Islet of Langerhans (tissue), 1 donor: ENCODE measurements around the gene KMT2C.

Experiments used
- FAIRE-seq: peaks from one replicate; lab custom pipeline; 2011; peaks lifted over from hg19 to GRCh38; lab: Jason Lieb, UNC

The KMT2C gene

GRCh38 chr7:152137476-152138025 lies 298.3 kb downstream of the KMT2C start:
- no peak for FAIRE-seq

DNA sequence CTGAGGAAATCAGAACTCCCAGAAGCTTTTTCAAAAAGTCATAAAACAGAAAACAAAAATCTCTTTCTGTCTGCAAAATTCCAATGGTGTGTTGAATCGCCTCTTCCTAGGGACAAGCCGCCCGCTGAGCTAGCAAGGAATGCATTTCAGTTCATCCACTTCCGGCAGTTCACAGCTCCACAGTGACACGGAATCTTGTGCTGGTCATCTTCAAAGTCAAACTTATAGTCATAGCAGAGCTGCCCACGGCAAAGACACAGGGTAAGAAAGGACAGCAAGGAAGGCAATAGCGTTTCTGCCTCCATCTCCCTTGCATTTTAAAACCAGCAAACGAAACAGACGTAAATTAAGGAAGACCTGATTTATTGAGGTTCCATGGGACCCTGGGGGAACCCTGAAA lies 299.1 kb downstream of the KMT2C start:
- no peak for FAIRE-seq

- no peak for FAIRE-seq
Observed at GRCh38 chr7:152133804-152134203, 302.0 kb downstream of the KMT2C start.

- no peak for FAIRE-seq
Observed at GRCh38 chr7:152132812-152133211, 303.0 kb downstream of the KMT2C start.

DNA sequence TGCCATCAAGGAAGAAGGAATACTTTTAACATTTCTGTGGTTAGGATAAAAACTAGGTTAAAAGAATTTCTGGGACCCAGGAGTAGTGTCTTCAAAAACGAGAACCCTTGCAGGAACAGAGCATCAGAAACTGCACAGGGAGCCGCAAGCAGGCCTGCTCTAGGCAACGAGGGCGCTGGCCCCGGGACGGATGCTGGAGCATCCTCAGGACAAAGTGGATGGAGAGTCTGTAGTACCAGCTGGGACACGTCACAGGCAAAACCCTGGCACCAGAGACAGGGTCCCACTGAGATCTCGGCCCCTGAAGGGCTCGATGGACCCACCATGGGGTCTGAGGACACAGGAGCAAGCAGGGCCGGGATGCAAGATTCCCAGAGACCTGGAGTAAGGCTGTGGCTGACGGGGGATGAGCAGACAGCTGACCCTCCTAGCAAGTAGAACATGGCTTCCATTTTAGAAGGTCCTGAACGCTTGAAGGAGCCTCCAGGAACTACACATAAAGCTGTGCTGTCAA lies 303.8 kb downstream of the KMT2C start:
- FAIRE-seq = no peak

- no peak for FAIRE-seq
Observed at GRCh38 chr7:152130658-152131590, 304.9 kb downstream of the KMT2C start.

GRCh38 chr7:152129682-152130081 lies 306.1 kb downstream of the KMT2C start:
- FAIRE-seq = no peak

DNA sequence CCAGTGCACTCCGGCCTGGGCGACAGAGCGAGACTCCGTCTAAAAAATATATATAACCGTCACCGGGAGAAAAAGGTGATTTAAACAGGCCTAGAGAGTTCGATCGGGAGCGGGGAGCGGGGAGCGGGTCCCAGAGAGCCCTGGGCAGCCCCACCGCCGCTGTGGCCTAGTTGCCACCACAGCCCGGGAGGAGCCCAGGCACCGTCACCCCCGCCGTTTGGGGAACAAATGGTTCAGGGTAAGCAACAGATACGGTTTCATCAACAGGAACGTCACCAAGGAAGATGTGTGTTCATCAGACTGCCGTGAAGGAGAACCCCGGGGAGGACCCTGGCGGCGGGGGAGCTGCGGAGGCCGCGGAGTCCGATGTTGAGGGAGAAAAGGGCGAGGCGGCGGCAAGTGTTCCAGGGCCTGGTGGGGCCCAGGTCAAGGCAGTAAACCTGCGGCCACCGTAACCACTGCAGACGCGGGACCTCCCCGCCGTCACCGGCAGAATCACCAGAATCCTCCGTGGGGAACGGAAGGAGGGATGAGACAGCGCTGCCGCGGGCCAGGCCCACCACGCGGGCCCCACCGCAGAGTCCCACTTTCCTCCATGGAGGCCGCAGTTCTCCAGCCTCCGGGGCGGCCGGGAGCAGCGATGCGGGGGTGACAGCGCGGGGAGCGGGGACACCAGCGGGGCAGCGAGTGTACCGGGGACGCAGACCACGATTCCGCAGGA lies 306.9 kb downstream of the KMT2C start:
- no peak for FAIRE-seq

GRCh38 chr7:152128252-152128651 lies 307.6 kb downstream of the KMT2C start:
- FAIRE-seq = no peak

DNA sequence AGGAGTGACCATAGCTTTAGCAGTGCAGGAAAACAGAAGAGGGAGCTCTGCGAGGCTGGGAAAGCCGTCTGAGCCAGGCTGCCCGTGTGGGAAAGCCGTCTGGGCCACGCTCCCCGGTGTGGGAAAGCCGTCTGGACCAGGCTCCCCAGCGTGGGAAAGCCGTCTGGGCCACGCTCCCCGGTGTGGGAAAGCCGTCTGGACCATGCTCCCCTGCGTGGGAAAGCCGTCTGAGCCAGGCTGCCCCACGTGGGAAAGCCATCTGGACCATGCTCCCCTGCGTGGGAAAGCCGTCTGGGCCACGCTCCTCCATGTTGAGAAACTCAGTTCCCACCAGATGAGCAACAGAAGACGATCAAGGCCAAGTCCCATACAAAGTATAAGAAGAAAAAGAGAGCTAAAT lies 308.6 kb downstream of the KMT2C start:
- FAIRE-seq = no peak

DNA sequence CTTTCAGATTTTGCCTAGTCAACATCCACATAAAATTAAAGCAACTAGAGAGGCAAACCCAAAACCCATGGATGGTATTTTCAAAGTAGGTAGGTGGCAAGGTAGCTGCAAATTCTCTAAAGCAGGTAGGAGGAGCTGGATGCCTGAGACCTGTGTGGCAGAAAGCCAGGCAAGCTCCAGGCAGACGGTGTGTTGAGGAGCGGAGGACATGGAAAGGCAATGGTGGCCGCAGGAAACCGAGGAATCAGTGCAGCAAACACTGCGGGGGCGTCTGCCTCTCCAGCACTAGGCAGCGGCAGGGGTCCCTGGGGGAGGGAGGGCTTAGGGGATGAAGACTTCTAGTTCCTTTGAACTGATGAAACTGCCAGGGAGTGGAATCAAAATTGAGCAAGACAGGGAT lies 309.1 kb downstream of the KMT2C start:
- no peak for FAIRE-seq

GRCh38 chr7:152122540-152122939 lies 313.3 kb downstream of the KMT2C start:
- no peak for FAIRE-seq

DNA sequence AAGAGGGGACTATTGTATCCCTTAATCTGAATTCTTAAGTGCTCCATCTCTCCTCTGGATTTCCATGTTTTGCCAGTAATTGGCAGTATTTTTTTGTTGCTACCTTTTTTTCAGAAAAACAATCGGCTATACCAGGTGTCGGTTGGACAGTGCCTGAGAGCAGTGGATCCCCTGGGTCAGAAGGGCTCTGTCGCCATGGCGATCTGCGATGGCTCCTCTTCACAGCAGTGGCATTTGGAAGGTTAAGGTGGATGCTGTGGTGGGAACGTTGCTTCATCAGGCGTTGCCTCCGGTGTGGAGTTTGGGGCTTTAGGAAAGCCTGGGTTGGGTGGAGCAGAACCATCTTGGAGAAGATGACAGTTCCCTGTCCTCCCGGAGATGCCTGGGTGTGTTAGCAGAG lies 314.4 kb downstream of the KMT2C start:
- no peak for FAIRE-seq

GRCh38 chr7:152120776-152121175 lies 315.0 kb downstream of the KMT2C start:
- FAIRE-seq = no peak

DNA sequence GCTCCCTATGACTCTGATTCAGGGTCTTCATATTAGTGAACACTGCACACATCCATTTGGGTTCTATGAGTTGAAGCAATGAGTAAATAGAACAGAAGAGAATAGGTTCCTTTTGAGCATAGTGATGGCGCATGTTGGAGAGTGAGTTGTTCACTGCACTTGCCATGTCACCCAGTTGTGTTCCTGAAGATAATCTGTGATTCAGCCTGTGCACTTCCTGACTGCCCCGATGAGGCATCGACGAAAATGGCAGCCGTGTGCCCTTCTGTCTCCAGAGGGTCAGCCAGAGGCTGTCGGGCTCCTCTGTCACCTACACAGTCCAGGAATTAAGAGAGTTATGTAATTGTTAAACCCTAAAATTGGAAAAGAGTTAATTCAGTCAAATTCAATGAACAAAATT lies 315.6 kb downstream of the KMT2C start:
- no peak for FAIRE-seq

DNA sequence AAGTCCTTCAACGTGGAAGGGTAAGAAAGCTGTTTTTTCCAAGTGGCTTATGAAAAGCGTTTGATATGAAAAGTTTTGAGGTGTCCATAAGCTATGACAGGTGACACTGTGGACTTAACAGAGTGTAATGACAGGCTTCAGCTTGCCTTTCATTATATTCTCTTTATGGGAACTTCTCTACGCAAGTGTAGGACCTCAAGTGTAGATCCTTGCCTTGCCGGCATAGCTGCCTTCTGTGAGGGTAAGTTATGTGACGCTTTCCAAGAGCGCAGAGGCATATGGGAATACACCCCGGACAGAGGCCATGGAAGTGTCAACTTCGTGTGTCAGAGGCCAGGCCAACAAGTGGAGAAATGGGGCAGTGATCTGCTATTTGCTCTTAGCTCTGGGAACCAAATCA lies 318.4 kb downstream of the KMT2C start:
- FAIRE-seq = no peak

GRCh38 chr7:152115021-152115718 lies 320.6 kb downstream of the KMT2C start:
- no peak for FAIRE-seq

DNA sequence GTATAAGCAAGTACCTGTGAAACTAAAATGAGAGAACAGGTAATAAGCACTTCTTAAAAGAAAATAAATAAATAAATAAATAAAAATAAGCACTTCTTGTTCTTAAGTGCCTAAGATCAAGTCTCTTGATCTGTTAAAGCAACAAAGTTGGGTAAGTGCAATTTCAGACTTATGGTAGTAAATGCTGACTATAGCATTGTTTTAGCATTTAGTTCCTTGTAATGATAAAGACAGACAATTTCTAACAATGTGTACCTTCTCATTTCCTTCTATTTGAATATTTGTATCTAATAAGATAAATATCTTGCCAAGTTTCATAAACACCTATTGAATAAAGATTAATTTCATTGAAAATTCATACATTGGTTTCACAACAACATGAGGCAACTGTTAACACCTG lies 323.0 kb downstream of the KMT2C start:
- FAIRE-seq = no peak

GRCh38 chr7:152108359-152108758 lies 327.4 kb downstream of the KMT2C start:
- no peak for FAIRE-seq

DNA sequence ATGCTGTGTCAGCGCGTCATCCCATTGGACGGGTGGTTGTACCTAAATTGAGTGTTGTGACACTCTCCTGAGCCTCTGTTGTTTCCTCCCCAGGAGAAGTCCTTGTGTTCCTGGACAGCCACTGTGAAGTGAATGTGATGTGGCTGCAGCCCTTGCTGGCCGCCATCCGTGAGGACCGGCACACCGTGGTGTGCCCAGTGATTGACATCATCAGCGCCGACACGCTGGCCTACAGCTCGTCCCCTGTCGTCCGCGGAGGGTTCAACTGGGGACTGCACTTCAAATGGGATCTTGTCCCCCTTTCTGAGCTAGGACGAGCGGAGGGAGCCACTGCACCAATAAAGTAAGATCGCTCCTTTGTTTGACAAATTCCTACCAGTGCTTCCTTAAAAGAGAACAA lies 327.9 kb downstream of the KMT2C start:
- FAIRE-seq = no peak

GRCh38 chr7:152106990-152107389 lies 328.8 kb downstream of the KMT2C start:
- FAIRE-seq = no peak

DNA sequence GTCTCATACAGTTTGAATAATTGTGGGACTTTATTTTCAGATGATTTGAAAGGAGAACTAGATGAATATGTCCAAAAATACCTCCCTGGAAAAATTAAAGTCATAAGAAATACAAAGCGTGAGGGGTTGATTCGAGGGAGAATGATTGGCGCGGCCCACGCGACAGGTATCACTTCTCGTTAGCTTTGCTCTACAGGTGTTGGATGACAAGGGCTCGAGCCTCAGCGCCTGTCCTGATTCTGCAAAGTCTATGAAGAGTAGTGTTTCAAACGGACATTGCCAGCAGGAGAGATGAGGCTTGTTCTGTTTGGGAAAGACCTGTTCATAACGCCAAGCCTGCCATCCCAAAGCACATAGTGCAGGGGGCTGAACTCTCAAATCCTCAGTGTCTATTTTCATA lies 330.6 kb downstream of the KMT2C start:
- FAIRE-seq = no peak
